HG03571 (cell line): ENCODE measurements around the gene RNPC3.
"Not testable (repeated sequence)": the region's sequence is repeated elsewhere in the genome, so short reads cannot be mapped to it uniquely, and the experiment has no call there.

Experiments used
- ATAC-seq: cut with Tn5 transposase; IDR thresholded peaks from one replicate; pipeline ENCODE4 v1.9.1; 2021; ENCODE audit not compliant: unreplicated experiment

The RNPC3 gene

DNA sequence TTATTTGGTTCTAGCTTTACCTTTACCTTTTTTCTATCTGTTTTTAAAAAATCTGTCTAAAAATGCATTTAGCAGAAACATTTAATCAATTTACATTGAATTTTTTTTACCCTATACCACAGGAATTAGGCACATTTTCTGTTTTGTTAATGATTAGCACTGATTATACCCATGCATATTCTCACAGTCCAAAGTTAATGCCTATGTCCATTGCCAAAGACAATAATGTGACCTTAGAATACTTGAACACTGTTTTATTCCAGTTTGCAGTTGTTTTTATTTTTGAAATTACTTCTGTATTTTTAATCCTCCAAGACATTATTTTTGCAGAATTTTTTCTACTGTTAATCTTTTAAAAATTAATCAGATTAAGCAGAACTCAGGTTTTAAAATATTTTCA lies 34.9 kb downstream of the RNPC3 start:
- no peak for ATAC-seq

DNA sequence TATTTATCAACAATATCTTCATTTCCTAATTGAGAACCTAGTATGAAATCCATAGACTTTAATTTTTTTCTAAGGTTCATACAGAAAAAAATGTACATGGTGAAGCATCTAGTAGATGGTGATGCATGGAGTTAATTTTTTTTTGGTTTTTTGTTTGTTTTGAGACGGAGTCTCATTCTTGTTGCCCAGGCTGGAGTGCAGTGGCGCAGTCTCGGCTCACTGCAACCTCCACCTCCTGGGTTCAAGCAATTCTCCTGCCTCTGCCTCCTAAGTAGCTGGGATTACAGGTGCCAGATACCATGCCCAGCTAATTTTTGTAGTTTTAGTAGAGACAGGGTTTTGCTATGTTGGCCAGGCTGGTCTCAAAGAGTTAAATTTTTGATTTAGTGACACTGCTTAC lies 35.6 kb downstream of the RNPC3 start:
- not testable (repeated sequence) for ATAC-seq

DNA sequence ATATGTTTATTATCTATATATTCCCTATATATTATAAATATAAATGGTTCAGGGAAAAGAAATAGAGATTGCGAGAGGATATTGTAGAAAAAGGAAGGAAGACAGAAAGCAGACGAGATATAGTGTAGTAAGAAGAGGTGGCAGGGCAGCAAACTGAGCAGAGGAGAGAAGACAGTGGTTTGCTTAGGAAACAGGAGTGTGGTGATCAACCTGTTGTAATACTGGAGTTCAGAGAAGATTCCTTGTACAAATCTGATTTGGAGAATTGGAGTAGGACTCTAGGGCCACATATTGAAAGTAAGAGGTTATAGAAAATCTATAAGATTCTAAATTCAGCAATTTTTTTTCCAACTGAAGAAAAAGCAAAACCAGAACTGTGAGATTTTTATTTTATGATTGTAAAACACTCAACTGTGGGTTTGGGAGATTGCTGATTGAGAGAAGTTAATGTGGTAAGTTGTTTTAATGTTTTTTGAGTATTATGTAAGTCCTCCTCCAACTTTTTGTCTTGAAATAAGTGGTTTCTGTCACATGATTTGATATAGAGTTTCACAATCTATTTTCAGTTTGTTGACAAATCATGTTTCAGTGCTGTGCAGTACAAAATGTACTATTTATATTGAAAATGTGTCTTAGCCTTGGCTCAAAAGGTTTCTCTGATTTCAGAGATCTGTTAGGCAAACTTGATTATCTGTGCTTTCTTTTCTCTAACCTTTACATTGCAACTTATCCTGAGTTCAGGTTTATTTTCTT lies 36.3 kb downstream of the RNPC3 start:
- ATAC-seq = peak; percentile 70

DNA sequence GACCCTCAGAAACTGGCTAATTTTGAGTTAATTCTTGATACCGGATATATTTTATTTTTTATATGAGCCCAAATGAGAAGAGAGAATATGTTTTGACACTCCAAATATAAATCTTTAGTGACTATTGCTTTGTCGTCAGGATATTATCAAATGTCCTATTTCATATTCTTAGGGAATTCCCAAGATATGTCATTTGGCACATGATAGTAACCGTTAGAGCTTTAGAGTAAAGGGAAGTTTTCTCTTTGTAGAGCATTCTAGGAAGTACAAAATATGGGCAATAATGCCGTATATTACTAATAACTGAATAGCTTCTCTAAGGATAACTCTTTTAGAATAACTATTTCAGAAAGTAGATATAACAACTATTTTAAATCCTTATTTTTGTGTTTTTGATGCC lies 37.6 kb downstream of the RNPC3 start:
- ATAC-seq = no peak

DNA sequence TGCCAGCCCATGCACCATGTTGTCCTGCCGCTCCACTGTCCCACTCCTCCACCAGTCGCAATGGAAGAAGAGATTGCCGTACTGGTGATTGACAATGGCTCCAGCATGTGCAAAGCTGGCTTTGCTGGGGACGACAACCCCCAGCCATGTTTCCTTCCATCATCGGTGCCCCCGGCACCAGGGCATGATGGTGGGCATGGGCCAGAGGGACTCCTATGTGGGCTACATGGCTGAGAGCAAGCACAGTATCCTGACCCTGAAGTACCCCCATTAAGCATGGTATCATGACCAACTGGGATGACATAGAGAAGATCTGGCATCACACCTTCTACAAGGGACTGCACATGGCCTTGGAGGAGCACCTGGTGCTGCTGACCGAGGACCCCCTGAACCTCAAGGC lies 44.0 kb downstream of the RNPC3 start:
- no peak for ATAC-seq

DNA sequence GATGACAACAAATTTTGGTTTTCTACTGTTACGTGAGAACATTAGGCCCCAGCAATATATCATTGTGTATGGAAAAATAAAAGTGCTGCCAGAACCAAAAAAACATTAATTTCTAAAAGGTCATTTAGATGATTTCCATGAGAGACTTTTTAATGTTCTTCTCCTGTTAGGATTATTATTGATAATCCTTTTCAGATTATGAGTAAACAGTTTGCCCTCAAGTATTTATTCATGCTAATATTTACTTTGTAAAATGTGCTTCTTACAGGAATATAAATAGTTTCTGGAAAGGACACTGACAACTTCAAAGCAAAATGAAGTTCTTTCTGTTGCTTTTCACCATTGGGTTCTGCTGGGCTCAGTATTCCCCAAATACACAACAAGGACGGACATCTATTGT lies 45.8 kb downstream of the RNPC3 start, which contains the start of gene AMY2B:
Gene AMY2B (plus strand): TSS at position 301 of the 400 bp plus-strand sequence. CDS start 14 bp downstream, at position 315.
- not testable (repeated sequence) for ATAC-seq

DNA sequence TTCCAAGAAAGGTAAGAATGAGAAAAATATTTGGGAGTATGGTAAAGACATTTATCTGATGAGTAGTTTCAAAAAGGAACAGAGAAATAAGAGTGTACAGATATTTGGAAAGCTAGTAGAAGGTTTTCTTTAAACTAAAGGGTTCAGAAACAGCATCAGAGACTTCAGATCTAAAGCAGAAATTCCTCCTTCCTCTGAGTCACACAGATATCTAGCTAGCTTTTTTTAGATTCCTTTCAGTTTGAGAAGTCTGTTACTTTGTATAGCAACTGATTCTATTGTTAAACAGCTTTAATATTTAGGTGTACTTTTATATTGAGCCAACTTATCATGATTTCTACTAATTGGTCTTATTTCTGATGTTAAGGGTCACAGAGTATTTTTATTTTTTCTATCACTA lies 50.6 kb downstream of the RNPC3 start:
- ATAC-seq = no peak

DNA sequence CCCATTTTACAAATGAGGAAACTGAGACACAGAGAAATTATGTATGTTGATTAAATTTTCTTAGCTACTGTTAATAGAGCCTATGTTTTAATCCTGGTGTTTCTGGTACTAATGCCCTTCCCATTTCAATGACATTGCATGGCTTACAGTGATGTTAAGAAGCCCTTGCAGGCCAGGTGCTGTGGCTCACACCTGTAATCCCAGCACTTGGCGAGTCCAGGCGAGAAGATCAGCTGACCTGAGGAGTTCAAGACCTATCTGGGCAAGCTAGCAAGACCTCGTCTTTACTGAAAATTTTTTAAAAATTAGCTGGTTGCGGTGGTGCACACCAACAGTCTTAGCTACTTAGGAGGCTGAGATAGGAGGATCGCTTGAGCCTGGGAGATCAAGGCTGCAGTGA lies 51.3 kb downstream of the RNPC3 start:
- ATAC-seq = not testable (repeated sequence)

DNA sequence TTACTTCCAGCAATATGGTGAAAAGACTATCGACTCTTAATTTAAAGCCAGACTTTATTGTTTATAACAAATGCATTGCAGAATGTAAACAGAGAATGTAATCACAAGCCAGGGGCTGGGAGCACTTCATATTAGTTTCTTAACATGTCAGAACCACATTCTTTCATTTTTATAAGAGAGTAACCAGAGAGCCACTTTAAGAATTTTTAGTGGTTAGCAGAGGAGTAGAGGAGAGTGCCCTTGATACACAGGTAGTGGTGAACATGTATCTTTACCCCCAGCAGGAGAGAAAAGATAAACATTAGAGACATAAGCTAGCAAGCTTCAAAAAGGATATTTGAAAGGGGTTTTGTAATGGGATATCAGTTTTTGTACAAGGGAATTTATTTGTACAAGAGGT lies 57.0 kb downstream of the RNPC3 start:
- no peak for ATAC-seq

DNA sequence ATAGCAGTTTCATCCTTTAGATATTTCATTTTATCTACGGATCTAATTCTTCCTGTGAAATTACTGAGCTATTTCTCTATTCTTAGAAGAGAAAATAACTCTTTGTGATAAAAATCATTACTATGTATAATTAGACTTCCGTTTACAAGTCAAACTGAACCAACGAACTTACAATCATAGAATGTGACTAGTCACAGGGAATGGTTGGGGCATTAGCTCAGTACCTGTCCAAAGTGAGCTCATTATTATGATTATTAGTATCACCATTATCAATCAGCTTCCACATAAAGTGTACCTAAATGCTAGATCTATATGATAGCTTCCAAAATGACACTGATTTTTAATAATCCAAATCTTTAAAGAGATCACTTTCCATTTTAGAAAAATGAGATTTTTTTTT lies 58.4 kb downstream of the RNPC3 start:
- no peak for ATAC-seq

DNA sequence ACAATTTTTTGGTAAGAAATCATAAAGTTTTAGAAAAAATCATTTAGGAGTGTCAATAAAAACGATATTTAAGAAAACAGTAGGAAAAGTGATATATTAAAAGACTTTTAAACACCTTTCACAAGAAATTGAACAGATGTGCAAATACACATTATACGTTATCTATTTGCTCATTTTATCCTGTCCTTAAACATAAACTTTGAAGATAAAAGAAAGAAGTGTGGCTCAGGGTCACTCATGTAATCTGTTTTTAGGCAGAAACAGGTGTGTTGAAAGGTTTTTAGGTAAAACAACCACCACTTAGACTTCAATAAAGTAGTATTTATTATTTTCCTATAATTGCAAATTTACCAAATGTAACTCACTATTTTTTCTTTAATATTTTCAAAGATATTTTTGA lies 59.0 kb downstream of the RNPC3 start:
- no peak for ATAC-seq

DNA sequence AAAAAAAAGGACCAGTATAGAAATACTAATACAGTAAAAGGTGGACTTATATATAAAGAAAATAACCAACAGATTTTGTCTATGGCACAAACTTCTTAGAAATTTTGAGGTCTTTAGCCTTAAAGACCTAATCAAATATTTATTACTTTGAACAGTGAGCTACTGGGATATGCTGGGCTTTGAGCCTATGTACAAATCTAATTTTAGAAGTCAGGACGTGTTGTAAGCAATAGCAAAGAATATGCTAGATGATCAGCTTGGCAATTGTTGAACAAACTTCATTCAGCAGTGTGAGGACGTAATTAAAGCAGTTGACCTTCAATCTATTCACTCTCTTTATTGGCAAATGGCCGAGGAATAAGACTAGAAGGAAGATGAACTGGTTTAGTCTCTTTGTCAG lies 77.2 kb downstream of the RNPC3 start:
- ATAC-seq = not testable (repeated sequence)
